ENCODE results near the gene INSYN2A.

- TF ChIP-seq EZH2 (IDR thresholded peaks at IDR 0.05) (no peak), POLR2AphosphoS5 (IDR thresholded peaks at IDR 0.05; ENCODE audit: borderline replicate concordance, low read depth, low read length) (no peak), FOXP2 (optimal IDR thresholded peaks at IDR 0.05; ENCODE audit: control extremely low read depth, extremely low read length, insufficient read depth) (no peak)
Observed at GRCh38 chr10:127221281-127221680, 24.9 kb upstream of the INSYN2A start.

All from SK-N-MC (cell line).